Measurements from ENCODE around the gene NRXN2.

- no peak; the same call in 1 of the 2 replicates for TF ChIP-seq POLR2AphosphoS5 (IDR thresholded peaks at IDR 0.05; ENCODE audit: borderline replicate concordance, low read depth, low read length)
- no peak for TF ChIP-seq EZH2 (IDR thresholded peaks at IDR 0.05)
Measured at GRCh38 chr11:64767344-64768299, 44.6 kb upstream of the NRXN2 start.
